ENCODE data around the gene SURF2.

The SURF2 gene

GRCh38 chr9:133339641-133340040 lies 16.7 kb upstream of the SURF2 start:
- DNase-seq, result no peak

- no peak for DNase-seq
Measured at GRCh38 chr9:133340256-133340655, 16.1 kb upstream of the SURF2 start.

- no peak for DNase-seq
Measured at GRCh38 chr9:133340916-133341315, 15.4 kb upstream of the SURF2 start.

- no peak for DNase-seq
Measured at GRCh38 chr9:133341369-133342068, 14.8 kb upstream of the SURF2 start.

- DNase-seq, result no peak
Measured at GRCh38 chr9:133342069-133342406, 14.3 kb upstream of the SURF2 start.

- DNase-seq, result peak; percentile 31
Measured at GRCh38 chr9:133342570-133342969, 13.8 kb upstream of the SURF2 start.

- DNase-seq, result no peak
Measured at GRCh38 chr9:133344071-133344470, 12.3 kb upstream of the SURF2 start.

- no peak for DNase-seq
Measured at GRCh38 chr9:133344979-133345378, 11.4 kb upstream of the SURF2 start.

- DNase-seq, result no peak
Measured at GRCh38 chr9:133345596-133345995, 10.8 kb upstream of the SURF2 start.

GRCh38 chr9:133346021-133346785 lies 10.1 kb upstream of the SURF2 start:
- DNase-seq, result no peak

GRCh38 chr9:133347515-133347984 lies 8.8 kb upstream of the SURF2 start:
- no peak for DNase-seq

GRCh38 chr9:133347985-133348717 lies 8.2 kb upstream of the SURF2 start, which contains the start of the genes MED22 and RPL7A:
TSS of gene MED22 (minus strand) at chr9:133348131. CDS start at chr9:133346662, 1,469 bp downstream.
TSS of gene RPL7A (plus strand) at chr9:133348218. CDS start at chr9:133348244, 26 bp downstream.
- DNase-seq, result peak; percentile 89

- no peak for DNase-seq
Measured at GRCh38 chr9:133348718-133349573, 7.4 kb upstream of the SURF2 start.

- no peak for DNase-seq
Measured at GRCh38 chr9:133349965-133350616, 6.3 kb upstream of the SURF2 start.

- DNase-seq, result no peak
Measured at GRCh38 chr9:133351526-133351907, 4.8 kb upstream of the SURF2 start.

GRCh38 chr9:133351908-133352634 lies 4.3 kb upstream of the SURF2 start:
- peak; percentile 65 for DNase-seq

- DNase-seq, result no peak
Measured at GRCh38 chr9:133352635-133353340, 3.6 kb upstream of the SURF2 start.

- no peak for DNase-seq
Measured at GRCh38 chr9:133353548-133353947, 2.8 kb upstream of the SURF2 start.

- DNase-seq, result no peak
Measured at GRCh38 chr9:133354766-133355165, 1.6 kb upstream of the SURF2 start.

GRCh38 chr9:133355881-133356357 lies 431 bp upstream of the SURF2 start:
- no peak for DNase-seq
